WTC11 (cell line): Measurements from ENCODE around the gene FAM72C.
"Not testable (repeated sequence)": the region's sequence is repeated elsewhere in the genome, so short reads cannot be mapped to it uniquely, and the experiment has no call there.

Experiments used
- CREB1 ChIP-seq: sonication (generic); formaldehyde crosslinking; IDR thresholded peaks from 2 replicates; pipeline ENCODE4 v1.8.0; 2023; ENCODE audit warnings: mild to moderate bottlenecking, missing genetic modification reagents
- CREM ChIP-seq: sonication (generic); formaldehyde crosslinking; IDR thresholded peaks from 2 replicates; pipeline ENCODE4 v1.8.1; 2022; ENCODE audit warnings: mild to moderate bottlenecking, missing genetic modification reagents, moderate library complexity
- JAZF1 ChIP-seq: fragments of 250-450 bp; sonication (Bioruptor Pico); IDR thresholded peaks from 2 replicates; pipeline ENCODE4 v1.9.0; 2021; ENCODE audit warnings: moderate library complexity, mild to moderate bottlenecking, inconsistent platforms
- KAT7 ChIP-seq: sonication (generic); formaldehyde crosslinking; IDR thresholded peaks from 2 replicates; pipeline ENCODE4 v1.8.1; 2023; ENCODE audit warnings: missing genetic modification reagents, mild to moderate bottlenecking, borderline replicate concordance
- OVOL2 ChIP-seq: fragments of 250-450 bp; sonication (Bioruptor Pico); IDR thresholded peaks from 2 replicates; pipeline ENCODE4 v1.9.0; 2021; ENCODE audit warnings: mild to moderate bottlenecking, borderline replicate concordance
- SP1 ChIP-seq: sonication (generic); formaldehyde crosslinking; conservative IDR thresholded peaks from 2 replicates; pipeline ENCODE4 v1.8.1; 2022; ENCODE audit warnings: missing genetic modification reagents
- ZNF219 ChIP-seq: sonication (generic); formaldehyde crosslinking; IDR thresholded peaks from 2 replicates; pipeline ENCODE4 v1.8.0; 2023; ENCODE audit warnings: missing genetic modification reagents, mild to moderate bottlenecking, borderline replicate concordance
- TF ChIP-seq, protein P1 (sequence below): fragments of 200-600 bp; IDR thresholded peaks from 2 replicates; pipeline ENCODE4 v1.8.0; 2022; ENCODE audit warnings: antibody characterized with exemption
- TF ChIP-seq, protein P2 (sequence below): sonication (generic); formaldehyde crosslinking; IDR thresholded peaks from 2 replicates; pipeline ENCODE4 v1.8.0; 2022; ENCODE audit warnings: mild to moderate bottlenecking, missing genetic modification reagents
- TF ChIP-seq, protein P3 (sequence below): sonication (generic); formaldehyde crosslinking; IDR thresholded peaks from 2 replicates; pipeline ENCODE4 v1.8.1; 2022; ENCODE audit warnings: low read depth, missing genetic modification reagents, borderline replicate concordance
- TF ChIP-seq, protein P4 (sequence below): sonication (generic); formaldehyde crosslinking; IDR thresholded peaks from 2 replicates; pipeline ENCODE4 v1.8.0; 2022; ENCODE audit warnings: mild to moderate bottlenecking, missing genetic modification reagents
- TF ChIP-seq, protein P5 (sequence below): sonication (generic); formaldehyde crosslinking; IDR thresholded peaks from 2 replicates; pipeline ENCODE4 v1.8.1; 2023; ENCODE audit warnings: mild to moderate bottlenecking, moderate library complexity, missing genetic modification reagents

DNA sequence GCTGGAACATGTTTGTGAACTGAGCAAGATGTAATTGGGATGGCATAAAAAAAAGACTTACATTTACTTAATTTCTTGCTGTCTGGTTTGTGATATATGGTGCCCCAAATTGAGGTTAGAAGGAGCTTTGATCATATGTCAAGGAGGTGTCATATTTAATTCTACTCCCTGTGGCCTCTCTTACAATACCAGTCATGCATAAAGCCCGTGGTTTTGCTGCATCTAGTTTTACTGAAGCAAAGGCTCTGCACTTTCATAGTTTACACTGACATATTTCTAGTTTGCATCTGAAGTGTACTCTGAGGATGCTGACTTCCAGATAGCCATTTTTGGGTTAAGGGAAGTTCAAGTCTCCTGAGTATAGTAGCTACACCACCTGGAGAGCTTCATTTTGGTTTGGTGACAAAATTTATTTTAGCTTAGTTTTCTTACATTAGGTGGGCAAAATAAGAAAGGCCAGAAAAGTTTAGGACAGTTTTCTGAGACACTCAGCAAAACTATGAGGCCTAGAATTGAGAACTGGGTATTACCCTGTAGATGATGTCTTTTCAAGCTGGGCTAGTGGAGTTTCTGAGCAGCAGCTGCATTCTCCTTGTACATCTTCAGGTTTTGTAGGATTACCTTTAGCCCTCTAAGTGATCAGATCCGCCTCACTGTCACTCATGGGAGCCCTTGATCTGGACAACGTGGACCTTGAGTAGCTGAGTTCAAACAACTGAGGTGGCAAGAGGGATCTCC is 48.4 kb upstream of the FAM72C start:
- TF ChIP-seq, protein P1, sequence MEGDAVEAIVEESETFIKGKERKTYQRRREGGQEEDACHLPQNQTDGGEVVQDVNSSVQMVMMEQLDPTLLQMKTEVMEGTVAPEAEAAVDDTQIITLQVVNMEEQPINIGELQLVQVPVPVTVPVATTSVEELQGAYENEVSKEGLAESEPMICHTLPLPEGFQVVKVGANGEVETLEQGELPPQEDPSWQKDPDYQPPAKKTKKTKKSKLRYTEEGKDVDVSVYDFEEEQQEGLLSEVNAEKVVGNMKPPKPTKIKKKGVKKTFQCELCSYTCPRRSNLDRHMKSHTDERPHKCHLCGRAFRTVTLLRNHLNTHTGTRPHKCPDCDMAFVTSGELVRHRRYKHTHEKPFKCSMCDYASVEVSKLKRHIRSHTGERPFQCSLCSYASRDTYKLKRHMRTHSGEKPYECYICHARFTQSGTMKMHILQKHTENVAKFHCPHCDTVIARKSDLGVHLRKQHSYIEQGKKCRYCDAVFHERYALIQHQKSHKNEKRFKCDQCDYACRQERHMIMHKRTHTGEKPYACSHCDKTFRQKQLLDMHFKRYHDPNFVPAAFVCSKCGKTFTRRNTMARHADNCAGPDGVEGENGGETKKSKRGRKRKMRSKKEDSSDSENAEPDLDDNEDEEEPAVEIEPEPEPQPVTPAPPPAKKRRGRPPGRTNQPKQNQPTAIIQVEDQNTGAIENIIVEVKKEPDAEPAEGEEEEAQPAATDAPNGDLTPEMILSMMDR: not testable (repeated sequence)
- TF ChIP-seq, protein P2, sequence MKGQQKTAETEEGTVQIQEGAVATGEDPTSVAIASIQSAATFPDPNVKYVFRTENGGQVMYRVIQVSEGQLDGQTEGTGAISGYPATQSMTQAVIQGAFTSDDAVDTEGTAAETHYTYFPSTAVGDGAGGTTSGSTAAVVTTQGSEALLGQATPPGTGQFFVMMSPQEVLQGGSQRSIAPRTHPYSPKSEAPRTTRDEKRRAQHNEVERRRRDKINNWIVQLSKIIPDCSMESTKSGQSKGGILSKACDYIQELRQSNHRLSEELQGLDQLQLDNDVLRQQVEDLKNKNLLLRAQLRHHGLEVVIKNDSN (CRISPR knock-in tag): not testable (repeated sequence)
- not testable (repeated sequence) for TF ChIP-seq OVOL2 (CRISPR knock-in tag); CREM (CRISPR knock-in tag); ZNF219 (CRISPR knock-in tag); JAZF1 (CRISPR knock-in tag); SP1; KAT7 (CRISPR knock-in tag); CREB1 (CRISPR knock-in tag)
- TF ChIP-seq, protein P3, sequence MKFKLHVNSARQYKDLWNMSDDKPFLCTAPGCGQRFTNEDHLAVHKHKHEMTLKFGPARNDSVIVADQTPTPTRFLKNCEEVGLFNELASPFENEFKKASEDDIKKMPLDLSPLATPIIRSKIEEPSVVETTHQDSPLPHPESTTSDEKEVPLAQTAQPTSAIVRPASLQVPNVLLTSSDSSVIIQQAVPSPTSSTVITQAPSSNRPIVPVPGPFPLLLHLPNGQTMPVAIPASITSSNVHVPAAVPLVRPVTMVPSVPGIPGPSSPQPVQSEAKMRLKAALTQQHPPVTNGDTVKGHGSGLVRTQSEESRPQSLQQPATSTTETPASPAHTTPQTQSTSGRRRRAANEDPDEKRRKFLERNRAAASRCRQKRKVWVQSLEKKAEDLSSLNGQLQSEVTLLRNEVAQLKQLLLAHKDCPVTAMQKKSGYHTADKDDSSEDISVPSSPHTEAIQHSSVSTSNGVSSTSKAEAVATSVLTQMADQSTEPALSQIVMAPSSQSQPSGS (CRISPR knock-in tag): not testable (repeated sequence)
- TF ChIP-seq, protein P4, sequence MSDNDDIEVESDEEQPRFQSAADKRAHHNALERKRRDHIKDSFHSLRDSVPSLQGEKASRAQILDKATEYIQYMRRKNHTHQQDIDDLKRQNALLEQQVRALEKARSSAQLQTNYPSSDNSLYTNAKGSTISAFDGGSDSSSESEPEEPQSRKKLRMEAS (CRISPR knock-in tag): not testable (repeated sequence)
- TF ChIP-seq, protein P5, sequence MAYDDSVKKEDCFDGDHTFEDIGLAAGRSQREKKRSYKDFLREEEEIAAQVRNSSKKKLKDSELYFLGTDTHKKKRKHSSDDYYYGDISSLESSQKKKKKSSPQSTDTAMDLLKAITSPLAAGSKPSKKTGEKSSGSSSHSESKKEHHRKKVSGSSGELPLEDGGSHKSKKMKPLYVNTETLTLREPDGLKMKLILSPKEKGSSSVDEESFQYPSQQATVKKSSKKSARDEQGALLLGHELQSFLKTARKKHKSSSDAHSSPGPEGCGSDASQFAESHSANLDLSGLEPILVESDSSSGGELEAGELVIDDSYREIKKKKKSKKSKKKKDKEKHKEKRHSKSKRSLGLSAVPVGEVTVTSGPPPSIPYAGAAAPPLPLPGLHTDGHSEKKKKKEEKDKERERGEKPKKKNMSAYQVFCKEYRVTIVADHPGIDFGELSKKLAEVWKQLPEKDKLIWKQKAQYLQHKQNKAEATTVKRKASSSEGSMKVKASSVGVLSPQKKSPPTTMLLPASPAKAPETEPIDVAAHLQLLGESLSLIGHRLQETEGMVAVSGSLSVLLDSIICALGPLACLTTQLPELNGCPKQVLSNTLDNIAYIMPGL (CRISPR knock-in tag): not testable (repeated sequence)
